Measurements from ENCODE around the gene RNF207.

Gene RNF207

GRCh38 chr1:6205849-6206519 lies at the start of gene RNF207:
Gene RNF207, plus strand, starts transcription at chr1:6206119. Its CDS starts 417 bp downstream, at chr1:6206536.
- peak; percentile 46 for DNase-seq (ENCODE audit: low read depth)

DNA sequence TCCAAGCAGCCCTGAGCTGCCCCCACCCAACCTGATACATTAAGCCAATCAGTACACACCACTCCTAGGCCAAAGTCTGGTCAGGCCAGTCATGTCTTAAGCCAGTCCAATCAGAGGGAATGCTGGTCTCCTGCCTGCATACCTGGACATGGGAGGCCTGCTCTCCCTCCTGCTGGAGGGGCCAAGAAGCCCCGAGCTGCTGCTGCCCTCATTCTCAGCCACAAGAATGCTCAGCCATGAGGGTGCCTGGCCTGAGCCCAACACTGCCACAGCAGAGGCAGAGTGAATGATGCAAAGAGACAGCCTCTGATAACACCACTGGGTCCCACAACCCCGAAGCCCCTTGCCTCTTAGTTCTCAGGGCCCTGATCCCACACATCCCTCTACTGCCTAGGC lies 48.8 kb upstream of the RNF207 start:
- DNase-seq (ENCODE audit: low read depth) = no peak

DNA sequence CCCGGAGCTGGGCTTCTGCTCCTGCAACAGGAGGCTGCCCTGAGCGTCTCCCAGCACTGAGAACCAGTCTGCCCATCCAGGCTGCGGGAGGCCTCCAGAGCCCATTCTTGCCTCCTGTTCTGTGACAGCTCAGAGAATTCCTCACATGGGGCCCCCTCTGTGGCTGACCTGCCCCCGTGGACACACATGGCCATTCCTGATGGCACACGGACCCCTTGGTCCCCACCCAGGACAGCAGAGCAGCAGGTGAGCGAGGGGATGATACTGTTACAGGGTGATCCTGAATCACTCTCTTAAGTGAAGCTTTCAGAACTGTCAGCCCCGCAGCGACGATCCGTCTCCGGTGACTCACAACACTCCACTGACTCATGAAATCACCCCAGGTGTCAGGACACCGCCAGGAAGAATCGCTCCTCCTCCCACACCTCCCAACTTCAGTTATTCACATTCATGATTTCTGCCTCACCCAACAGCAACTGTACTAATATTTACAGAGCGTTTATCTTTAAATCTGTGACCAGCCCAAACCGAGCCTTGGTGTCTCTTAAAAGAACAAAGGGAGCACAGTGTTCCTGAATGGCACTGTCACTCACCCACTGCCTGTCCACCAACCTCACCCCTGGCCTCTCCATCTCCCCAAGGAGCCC lies 48.3 kb upstream of the RNF207 start:
- no peak for DNase-seq (ENCODE audit: low read depth)

- DNase-seq (ENCODE audit: low read depth) = no peak
These were observed 47.7 kb upstream of the RNF207 start for GRCh38 chr1:6158181-6158580.

- no peak for DNase-seq (ENCODE audit: low read depth)
These were observed 43.6 kb upstream of the RNF207 start for GRCh38 chr1:6162341-6162740.

GRCh38 chr1:6162773-6163172 lies 43.1 kb upstream of the RNF207 start:
- no peak for DNase-seq (ENCODE audit: low read depth)

GRCh38 chr1:6163191-6163972 lies 42.5 kb upstream of the RNF207 start:
- DNase-seq (ENCODE audit: low read depth) = no peak

GRCh38 chr1:6163973-6164617 lies 41.8 kb upstream of the RNF207 start:
- no peak for DNase-seq (ENCODE audit: low read depth)

DNA sequence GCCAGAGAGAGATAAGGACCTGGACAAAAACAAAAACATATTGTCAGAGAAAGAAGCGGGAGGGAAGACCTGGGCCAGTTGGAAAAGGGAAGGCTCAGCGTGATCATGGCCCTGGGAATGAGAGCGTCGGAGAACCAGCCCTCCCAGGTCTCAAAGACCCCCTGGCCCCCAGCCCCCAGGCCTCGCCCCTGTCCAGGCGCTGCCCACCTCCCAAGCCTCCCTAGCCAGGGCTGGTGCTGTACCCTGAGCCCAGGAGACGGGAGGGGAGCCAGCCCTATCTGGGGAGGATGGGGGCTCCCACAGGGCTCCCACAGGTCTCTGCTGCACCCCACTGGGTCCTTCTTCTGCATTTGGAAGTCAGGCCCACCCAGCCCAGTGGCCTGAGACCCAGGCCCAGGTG lies 40.9 kb upstream of the RNF207 start:
- no peak for DNase-seq (ENCODE audit: low read depth)

- no peak for DNase-seq (ENCODE audit: low read depth)
These were observed 40.4 kb upstream of the RNF207 start for GRCh38 chr1:6165441-6165985.

- no peak for DNase-seq (ENCODE audit: low read depth)
These were observed 39.7 kb upstream of the RNF207 start for GRCh38 chr1:6166221-6166620.

DNA sequence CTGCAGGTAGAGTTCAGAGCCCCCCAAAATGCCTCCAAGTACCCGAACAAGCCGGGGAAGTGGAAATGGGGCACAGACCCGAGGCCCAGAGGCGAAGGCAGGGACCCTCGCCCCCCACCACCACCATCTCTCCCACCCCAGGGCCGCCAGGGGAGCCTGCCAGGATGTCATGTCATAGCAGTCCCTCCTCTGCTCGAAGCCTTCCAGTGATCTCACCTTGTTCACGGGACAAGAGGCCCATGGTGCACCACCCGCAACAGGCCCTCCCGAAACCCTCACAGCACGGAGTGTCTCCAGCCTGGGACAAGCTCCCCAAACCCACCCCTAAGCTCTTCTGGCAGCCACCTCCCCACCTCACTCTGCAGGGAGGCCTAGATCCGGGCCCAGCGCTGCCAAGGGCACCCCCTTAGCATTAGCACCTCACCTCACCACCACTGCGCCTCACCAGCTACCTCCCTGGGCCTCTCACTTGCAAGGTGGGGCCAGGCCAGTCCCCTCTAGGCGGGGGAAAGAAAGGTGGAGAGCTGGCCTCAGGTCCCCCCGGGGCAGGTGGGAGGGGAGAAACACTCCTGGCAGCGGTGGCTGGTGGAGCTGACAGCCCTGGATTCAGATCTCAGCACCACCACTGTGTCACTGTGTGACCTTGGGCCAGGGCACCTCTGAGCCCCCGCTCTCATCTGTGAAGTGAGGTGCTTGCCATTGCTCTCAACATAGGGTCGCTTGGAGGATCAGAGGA lies 39.1 kb upstream of the RNF207 start:
- no peak for DNase-seq (ENCODE audit: low read depth)

GRCh38 chr1:6167391-6168303 lies 38.3 kb upstream of the RNF207 start:
- no peak for DNase-seq (ENCODE audit: low read depth)

DNA sequence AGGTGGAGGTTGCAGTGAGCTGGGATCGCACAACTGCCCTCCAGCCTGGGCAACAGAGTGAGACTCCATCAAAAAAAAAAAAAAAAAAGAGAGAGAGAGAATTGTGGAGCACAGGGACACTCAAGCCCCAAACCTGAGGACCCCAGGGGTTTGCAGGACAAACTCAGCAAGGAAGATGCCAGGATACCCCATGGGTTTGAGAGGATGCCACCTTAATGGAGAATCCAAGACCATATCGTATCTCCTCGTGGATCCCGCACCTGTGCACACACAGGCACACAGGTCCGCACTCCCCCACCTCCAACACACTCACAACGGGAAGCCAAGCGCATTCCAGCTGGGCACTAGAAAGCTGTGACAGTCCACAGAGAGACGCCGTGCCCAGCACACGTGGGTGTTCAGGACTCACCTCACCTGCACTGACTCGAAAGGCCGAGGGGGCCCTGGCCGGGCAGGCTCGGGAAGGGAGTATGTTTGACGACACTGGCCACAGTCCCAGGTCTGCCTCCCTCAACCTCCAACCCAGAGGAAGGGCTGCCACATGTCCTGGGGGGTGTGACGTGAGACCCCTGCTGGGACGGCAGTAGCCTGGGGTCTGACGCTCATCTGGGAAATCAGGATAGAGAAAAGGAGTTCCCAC lies 36.9 kb upstream of the RNF207 start:
- no peak for DNase-seq (ENCODE audit: low read depth)

DNA sequence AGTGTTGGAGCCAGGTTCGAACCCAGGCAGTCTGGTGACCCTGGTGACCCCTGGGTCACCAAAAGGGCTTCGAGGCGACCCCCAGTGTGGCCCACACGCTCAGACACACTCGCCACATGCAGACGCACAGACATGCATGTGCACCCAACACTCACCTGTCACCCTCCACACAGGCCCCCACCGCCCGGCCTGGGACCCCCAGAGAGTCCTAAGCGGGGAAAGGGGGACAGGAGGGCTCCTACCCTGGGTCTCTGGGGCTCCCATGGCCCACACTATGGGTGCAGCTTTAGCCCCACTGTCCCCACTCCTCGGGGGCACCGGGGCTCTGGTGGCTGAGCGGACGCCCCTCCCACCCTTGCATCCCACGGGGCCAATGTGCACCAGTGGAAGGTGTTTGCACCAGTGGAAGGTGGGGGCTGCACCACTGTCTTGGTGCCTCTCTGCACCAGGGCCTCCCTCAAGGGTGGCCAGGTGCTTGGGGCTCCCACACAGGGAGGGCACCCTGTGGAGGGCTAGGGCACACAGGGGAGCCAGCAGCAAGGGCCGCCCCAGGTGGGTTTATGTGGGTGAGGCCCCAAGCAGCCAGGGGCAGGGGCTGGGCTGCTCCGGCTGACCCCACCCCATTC lies 35.7 kb upstream of the RNF207 start:
- no peak for DNase-seq (ENCODE audit: low read depth)

GRCh38 chr1:6170742-6171201 lies 35.1 kb upstream of the RNF207 start:
- no peak for DNase-seq (ENCODE audit: low read depth)

DNA sequence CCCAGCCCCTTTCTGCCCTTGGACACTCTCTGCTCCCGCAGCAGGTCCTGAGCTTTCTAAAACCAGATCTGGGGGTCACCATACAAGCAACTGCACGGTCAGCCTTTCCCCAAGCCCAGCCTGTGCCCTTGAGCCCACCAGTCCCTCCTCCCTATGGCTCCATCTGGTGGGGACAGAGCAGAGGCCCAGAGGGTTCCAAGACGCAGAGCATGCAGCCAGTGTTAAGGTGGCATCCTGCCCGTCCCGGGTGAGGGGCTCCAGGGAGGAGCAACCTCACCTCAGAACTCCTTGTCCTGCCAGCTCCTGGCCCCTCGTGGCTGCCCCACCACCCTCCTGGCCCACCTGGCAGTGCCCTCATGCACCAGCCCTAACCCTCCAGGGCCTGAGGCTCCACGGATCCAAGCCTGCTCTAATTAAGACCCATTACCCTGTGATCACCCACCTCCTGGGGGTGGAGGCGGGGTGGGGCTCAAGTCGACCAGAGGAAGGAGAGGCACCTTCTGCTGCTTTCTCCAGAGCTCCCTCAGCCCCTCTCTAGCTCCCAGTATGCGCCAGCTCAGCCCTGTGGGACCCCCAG lies 34.3 kb upstream of the RNF207 start:
- DNase-seq (ENCODE audit: low read depth) = no peak

DNA sequence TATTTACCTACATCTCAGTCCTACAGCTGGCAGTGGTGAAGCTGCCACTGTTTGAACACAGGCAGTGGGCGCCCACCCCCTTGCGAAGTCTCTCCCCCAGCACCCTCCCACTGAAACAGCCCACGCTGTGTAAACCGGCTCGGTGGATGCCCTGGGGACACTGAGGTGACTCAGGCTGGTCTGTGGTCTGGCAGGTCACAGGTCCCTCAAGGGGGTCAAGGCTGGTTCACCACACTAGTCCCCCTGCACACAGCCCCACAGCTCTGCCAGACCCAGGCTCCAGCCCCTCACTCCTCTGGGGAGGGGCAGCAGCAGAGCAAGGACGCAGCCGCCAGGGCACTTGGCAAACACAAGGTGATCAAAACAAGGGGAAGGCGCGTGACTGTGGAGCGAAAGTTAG lies 33.4 kb upstream of the RNF207 start:
- no peak for DNase-seq (ENCODE audit: low read depth)

Measured in stimulated activated CD4-positive, alpha-beta T cell treated with anti-CD3 and anti-CD28 coated beads, Interleukin-2, amount 100 ng/mL, for 4 hours (primary cell).